RWPE1 (cell line): ENCODE measurements around the gene SUCNR1.
A peak's percentile ranks its signal among the peaks of the same experiment; 100 is the strongest.

Source experiments
- CTCF ChIA-PET: fragments of 350-600 bp; sonication (Branson Sonifier 250); formaldehyde crosslinking; extraction: SDS; loops from one replicate; lab custom pipeline; 2021; lab: Yijun Ruan, JAX
- POLR2A ChIA-PET: fragments of 400-600 bp; formaldehyde crosslinking; extraction: SDS; loops from one replicate; lab custom pipeline; 2020; ENCODE audit warnings: antibody characterized with exemption; ENCODE audit not compliant: low non-redundant PET; lab: Yijun Ruan, JAX
- DNase-seq: peaks from one replicate; pipeline ENCODE4 v3.0.0; 2012; ENCODE audit warnings: low spot score
- H3K27ac ChIP-seq: fragments of 450-650 bp; 2 replicates; pipeline ENCODE4 v1.5.1; 2017
- CTCF ChIP-seq: fragments of 450-650 bp; conservative IDR thresholded peaks from 2 replicates; pipeline ENCODE4 v1.5.1; 2017; ENCODE audit warnings: low read depth, mild to moderate bottlenecking

SUCNR1 gene

GRCh38 chr3:151859233-151859673 is 14.2 kb upstream of the SUCNR1 start:
- ChIA-PET POLR2A (no interaction called here), CTCF (no interaction called here)
- no peak for TF ChIP-seq CTCF
- no peak overlapping the region for H3K27ac ChIP-seq
- DNase-seq: no peak

GRCh38 chr3:151859905-151860304 is 13.5 kb upstream of the SUCNR1 start:
- no peak for TF ChIP-seq CTCF
- DNase-seq: no peak
- CTCF ChIA-PET: no interaction called here
- POLR2A ChIA-PET: no interaction called here
- no peak overlapping the region for H3K27ac ChIP-seq

- no peak for DNase-seq
- no peak for TF ChIP-seq CTCF
- H3K27ac ChIP-seq: no peak overlapping the region
Observed at GRCh38 chr3:151863611-151864010, 9.8 kb upstream of the SUCNR1 start.

GRCh38 chr3:151864423-151865101 is 8.9 kb upstream of the SUCNR1 start:
- POLR2A ChIA-PET: no interaction called here
- no peak overlapping the region for H3K27ac ChIP-seq
- CTCF ChIA-PET: interaction anchor here (0.6 kb wide), 1 partner anchor 286 kb away, joined by 3 read pairs; no protein-coding TSS in a partner anchor
- DNase-seq: peak; percentile 55
- no peak for TF ChIP-seq CTCF

More at GRCh38 chr3:151863611-151864010, 9.8 kb upstream of the SUCNR1 start:
- CTCF ChIA-PET: interaction anchor here (0.7 kb wide), 1 partner anchor 15 kb away, joined by 3 read pairs; no protein-coding TSS in a partner anchor
- POLR2A ChIA-PET: no interaction called here

GRCh38 chr3:151866711-151867410 is 6.6 kb upstream of the SUCNR1 start:
- ChIA-PET CTCF (no interaction called here), POLR2A (no interaction called here)
- TF ChIP-seq CTCF: no peak
- no peak overlapping the region for H3K27ac ChIP-seq
- no peak for DNase-seq

GRCh38 chr3:151867666-151868065 is 5.8 kb upstream of the SUCNR1 start:
- POLR2A ChIA-PET: no interaction called here
- CTCF ChIA-PET: no interaction called here
- H3K27ac ChIP-seq: no peak overlapping the region
- TF ChIP-seq CTCF: no peak
- DNase-seq: no peak
